Neural progenitor cell (in vitro differentiated cells): ENCODE results near the gene TRIM32. TPM values are rescaled to one million over a fixed set of nuclear protein-coding genes. Genes with fewer than 3 reads are reported as not detected.

Experiments
- DNase-seq: peaks from one replicate; pipeline ENCODE4 v3.0.0-alpha.2; 2016; ENCODE audit warnings: low spot score
- H2AFZ ChIP-seq: fragments of 200-600 bp; sonication (generic); replicated peaks from 2 replicates; pipeline ENCODE4 v1.6.1; 2016; ENCODE audit warnings: antibody characterized with exemption
- H3F3A ChIP-seq: fragments of 200-600 bp; sonication (generic); 2 replicates; pipeline ENCODE4 v1.6.1; 2016; ENCODE audit warnings: antibody characterized with exemption, low read depth
- H3K27ac ChIP-seq: fragments of 200-600 bp; sonication (generic); 2 replicates; pipeline ENCODE4 v1.5.1; 2016; ENCODE audit warnings: mild to moderate bottlenecking
- H3K27me3 ChIP-seq: fragments of 200-600 bp; sonication (generic); 2 replicates; pipeline ENCODE4 v1.6.1; 2016; ENCODE audit warnings: mild to moderate bottlenecking, moderate library complexity
- H3K36me3 ChIP-seq: fragments of 200-600 bp; sonication (generic); 2 replicates; pipeline ENCODE4 v1.5.1; 2016
- H3K4me1 ChIP-seq: fragments of 200-600 bp; sonication (generic); 2 replicates; pipeline ENCODE4 v1.6.1; 2016; ENCODE audit warnings: mixed run types
- H3K4me2 ChIP-seq: fragments of 200-600 bp; sonication (generic); 2 replicates; pipeline ENCODE4 v1.6.1; 2016
- H3K4me3 ChIP-seq: fragments of 200-600 bp; sonication (generic); 2 replicates; pipeline ENCODE4 v1.5.1; 2016
- H3K79me2 ChIP-seq: fragments of 200-600 bp; sonication (generic); 2 replicates; pipeline ENCODE4 v1.6.1; 2016; ENCODE audit warnings: low read depth
- H3K9ac ChIP-seq: fragments of 200-600 bp; sonication (generic); 2 replicates; pipeline ENCODE4 v1.6.1; 2016
- H3K9me3 ChIP-seq: fragments of 200-600 bp; sonication (generic); 2 replicates; pipeline ENCODE4 v1.5.1; 2016; ENCODE audit warnings: low read depth
- H4K20me1 ChIP-seq: fragments of 200-600 bp; sonication (generic); 2 replicates; pipeline ENCODE4 v1.6.1; 2016; ENCODE audit warnings: low read depth
- H3K27ac Mint-ChIP-seq: 3 replicates; pipeline ENCODE4 v1.8.0; 2021; ENCODE audit warnings: mixed read lengths
- H3K27me3 Mint-ChIP-seq: 2 replicates; pipeline ENCODE4 v1.8.0; 2022; ENCODE audit warnings: low read depth, mild to moderate bottlenecking, inconsistent platforms, moderate library complexity, mixed read lengths; ENCODE audit not compliant: insufficient read depth
- H3K36me3 Mint-ChIP-seq: 3 replicates; pipeline ENCODE4 v1.8.0; 2021; ENCODE audit warnings: mixed read lengths
- H3K4me1 Mint-ChIP-seq: 3 replicates; pipeline ENCODE4 v1.8.0; 2021; ENCODE audit warnings: mixed read lengths
- H3K4me3 Mint-ChIP-seq: 3 replicates; pipeline ENCODE4 v1.8.0; 2021; ENCODE audit warnings: mild to moderate bottlenecking, moderate library complexity, mixed read lengths
- H3K9me3 Mint-ChIP-seq: 3 replicates; pipeline ENCODE4 v1.8.0; 2020; ENCODE audit warnings: mixed read lengths
- EZH2 ChIP-seq: fragments of 200-600 bp; sonication (generic); IDR thresholded peaks from 2 replicates; pipeline ENCODE4 v1.6.1; 2017; ENCODE audit warnings: antibody characterized with exemption, mild to moderate bottlenecking, moderate library complexity
- EZH2phosphoT487 ChIP-seq: fragments of 200-600 bp; sonication (generic); IDR thresholded peaks from 2 replicates; pipeline ENCODE4 v1.6.1; 2017; ENCODE audit warnings: antibody characterized with exemption
- total RNA-seq: library from RNA; depleted of rRNA; stranded (reverse); fragments of >200 nt; gene quantifications from 2 replicates; pipeline ENCODE4 v1.2.3, GENCODE V29; 2015; ENCODE audit warnings: low replicate concordance
- TF ChIP-seq, protein P1 (sequence below): fragments of 200-600 bp; sonication (generic); IDR thresholded peaks from 2 replicates; pipeline ENCODE4 v1.5.1; 2017; ENCODE audit warnings: antibody characterized with exemption, mild to moderate bottlenecking

Gene TRIM32
- total RNA-seq, 1 donor from 2014 or later = 16.3 TPM

GRCh38 chr9:116700882-116701865 lies 14.1 kb downstream of the TRIM32 start:
- Mint-ChIP-seq H3K27ac (no peak overlapping the region), H3K9me3 (no peaks in the 10 kb centered on the region), H3K4me1 (no peaks in the 10 kb centered on the region), H3K27me3 (peaks cover 2% of the 10 kb centered on the region), H3K4me3 (no peak overlapping the region), H3K36me3 (peaks cover 41% of the 10 kb centered on the region)
- Histone ChIP-seq H3K27me3 (no peaks in the 10 kb centered on the region), H3K79me2 (no peaks in the 10 kb centered on the region), H3F3A (no peaks in the 10 kb centered on the region), H3K27ac (no peak overlapping the region), H3K9ac (no peak overlapping the region), H3K4me3 (no peak overlapping the region), H3K9me3 (no peaks in the 10 kb centered on the region), H2AFZ (no peak overlapping the region), H3K36me3 (no peaks in the 10 kb centered on the region), H3K4me2 (no peak overlapping the region), H4K20me1 (peaks cover 4% of the 10 kb centered on the region), H3K4me1 (no peaks in the 10 kb centered on the region)
- no peak for DNase-seq
- TF ChIP-seq EZH2phosphoT487 (no peak), EZH2 (no peak)
- TF ChIP-seq, protein P1, sequence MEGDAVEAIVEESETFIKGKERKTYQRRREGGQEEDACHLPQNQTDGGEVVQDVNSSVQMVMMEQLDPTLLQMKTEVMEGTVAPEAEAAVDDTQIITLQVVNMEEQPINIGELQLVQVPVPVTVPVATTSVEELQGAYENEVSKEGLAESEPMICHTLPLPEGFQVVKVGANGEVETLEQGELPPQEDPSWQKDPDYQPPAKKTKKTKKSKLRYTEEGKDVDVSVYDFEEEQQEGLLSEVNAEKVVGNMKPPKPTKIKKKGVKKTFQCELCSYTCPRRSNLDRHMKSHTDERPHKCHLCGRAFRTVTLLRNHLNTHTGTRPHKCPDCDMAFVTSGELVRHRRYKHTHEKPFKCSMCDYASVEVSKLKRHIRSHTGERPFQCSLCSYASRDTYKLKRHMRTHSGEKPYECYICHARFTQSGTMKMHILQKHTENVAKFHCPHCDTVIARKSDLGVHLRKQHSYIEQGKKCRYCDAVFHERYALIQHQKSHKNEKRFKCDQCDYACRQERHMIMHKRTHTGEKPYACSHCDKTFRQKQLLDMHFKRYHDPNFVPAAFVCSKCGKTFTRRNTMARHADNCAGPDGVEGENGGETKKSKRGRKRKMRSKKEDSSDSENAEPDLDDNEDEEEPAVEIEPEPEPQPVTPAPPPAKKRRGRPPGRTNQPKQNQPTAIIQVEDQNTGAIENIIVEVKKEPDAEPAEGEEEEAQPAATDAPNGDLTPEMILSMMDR = no peak

DNA sequence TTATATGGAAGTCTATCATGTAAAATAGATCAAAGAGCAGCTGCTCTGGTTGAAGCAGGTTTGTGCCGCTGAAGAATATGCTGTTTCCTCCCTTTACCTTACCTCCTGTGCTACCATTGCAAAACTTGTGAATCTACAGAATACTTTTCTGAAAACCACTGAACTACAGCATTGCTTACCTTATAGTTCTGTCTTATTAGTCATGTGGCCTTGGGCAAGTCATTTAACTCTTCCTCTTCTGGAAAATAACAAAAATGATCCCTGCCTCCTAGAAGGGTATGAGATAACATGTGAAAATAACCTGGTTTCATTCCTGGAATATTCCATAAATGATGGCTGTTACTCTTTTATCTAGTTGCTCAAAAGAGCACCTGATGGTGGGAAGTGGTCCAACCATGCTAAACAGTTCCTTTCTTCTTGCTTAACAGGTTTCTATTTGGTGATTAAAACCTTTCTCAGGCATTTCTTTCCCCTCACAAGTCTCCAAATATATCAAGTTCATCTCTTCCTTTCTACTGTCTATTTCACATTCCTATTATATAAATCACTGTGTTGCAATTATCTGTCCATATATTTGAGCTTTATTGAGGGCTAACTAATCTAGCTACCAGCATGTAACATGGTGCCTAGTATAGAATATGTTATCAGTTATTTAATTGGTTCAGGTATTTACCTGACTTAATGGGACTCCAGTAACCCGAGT lies 15.0 kb downstream of the TRIM32 start:
- no peaks in the 10 kb centered on the region for H3K4me1 Mint-ChIP-seq
- Histone ChIP-seq H4K20me1 (no peaks in the 10 kb centered on the region), H3K4me3 (no peak overlapping the region), H3K27me3 (no peaks in the 10 kb centered on the region), H3K36me3 (no peaks in the 10 kb centered on the region), H3F3A (no peaks in the 10 kb centered on the region), H3K9me3 (no peaks in the 10 kb centered on the region), H3K9ac (no peak overlapping the region), H3K79me2 (no peaks in the 10 kb centered on the region), H3K4me2 (no peak overlapping the region), H2AFZ (no peak overlapping the region), H3K4me1 (no peaks in the 10 kb centered on the region), H3K27ac (no peak overlapping the region)
- no peaks in the 10 kb centered on the region for H3K9me3 Mint-ChIP-seq
- H3K4me3 Mint-ChIP-seq = no peak overlapping the region
- H3K27me3 Mint-ChIP-seq = peaks cover 2% of the 10 kb centered on the region
- peaks cover 40% of the 10 kb centered on the region for H3K36me3 Mint-ChIP-seq
- TF ChIP-seq EZH2phosphoT487 (no peak), EZH2 (no peak)
- TF ChIP-seq, protein P1 = no peak
- no peak for DNase-seq
- no peak overlapping the region for H3K27ac Mint-ChIP-seq

- H3K27me3 ChIP-seq = no peaks in the 10 kb centered on the region
- no peak overlapping the region for H2AFZ ChIP-seq
- no peaks in the 10 kb centered on the region for H4K20me1 ChIP-seq
- H3K4me3 ChIP-seq = no peak overlapping the region
- H3K27ac ChIP-seq = no peak overlapping the region
- H3K9me3 Mint-ChIP-seq = no peaks in the 10 kb centered on the region
- H3K9me3 ChIP-seq = no peaks in the 10 kb centered on the region
- H3K27ac Mint-ChIP-seq = no peak overlapping the region
- H3K36me3 Mint-ChIP-seq = peaks cover 28% of the 10 kb centered on the region
- no peaks in the 10 kb centered on the region for H3K79me2 ChIP-seq
- DNase-seq = no peak
- no peaks in the 10 kb centered on the region for H3K36me3 ChIP-seq
- H3F3A ChIP-seq = no peaks in the 10 kb centered on the region
- no peak overlapping the region for H3K4me2 ChIP-seq
- TF ChIP-seq EZH2phosphoT487 (no peak), EZH2 (no peak)
- TF ChIP-seq, protein P1 = no peak
- no peaks in the 10 kb centered on the region for H3K4me1 Mint-ChIP-seq
- no peaks in the 10 kb centered on the region for H3K27me3 Mint-ChIP-seq
- H3K4me3 Mint-ChIP-seq = no peak overlapping the region
- no peaks in the 10 kb centered on the region for H3K4me1 ChIP-seq
- H3K9ac ChIP-seq = no peak overlapping the region
Observed at GRCh38 chr9:116703634-116704033, 16.5 kb downstream of the TRIM32 start.
